Activated CD4-positive, alpha-beta memory T cell treated with anti-CD3 and anti-CD28 coated beads for 36 hours (primary cell): ENCODE measurements around the gene NF1. TPM values are rescaled to one million over a fixed set of nuclear protein-coding genes. Genes with fewer than 3 reads are reported as not detected.
A peak's percentile ranks its signal among the peaks of the same experiment; 100 is the strongest.

Experiments
- CTCF ChIA-PET: fragments of 350-600 bp; sonication (Branson Sonifier 250); formaldehyde crosslinking; loops from one replicate; lab custom pipeline; 2021; ENCODE audit warnings: antibody characterized with exemption, inconsistent platforms; lab: Charles Lee
- POLR2A ChIA-PET: fragments of 350-600 bp; sonication (Branson Sonifier 250); formaldehyde crosslinking; loops from one replicate; lab custom pipeline; 2021; ENCODE audit warnings: antibody characterized with exemption; lab: Charles Lee
- DNase-seq: peaks from one replicate; pipeline ENCODE4 v3.0.0-alpha.2; 2020
- H3K27ac Mint-ChIP-seq: one replicate; pipeline ENCODE4 v1.8.0; 2021; ENCODE audit warnings: mixed read lengths
- H3K27me3 Mint-ChIP-seq: one replicate; pipeline ENCODE4 v1.8.0; 2021; ENCODE audit warnings: mixed read lengths
- H3K36me3 Mint-ChIP-seq: one replicate; pipeline ENCODE4 v1.8.0; 2021; ENCODE audit warnings: mixed read lengths
- H3K4me1 Mint-ChIP-seq: one replicate; pipeline ENCODE4 v1.8.0; 2021; ENCODE audit warnings: low read depth, mixed read lengths
- H3K4me3 Mint-ChIP-seq: one replicate; pipeline ENCODE4 v1.8.0; 2021; ENCODE audit warnings: mild to moderate bottlenecking, mixed read lengths
- H3K9me3 Mint-ChIP-seq: one replicate; pipeline ENCODE4 v1.8.0; 2021; ENCODE audit warnings: mixed read lengths
- intact Hi-C: fragments of 100-400 bp; cut with micrococcal nuclease; formaldehyde crosslinking; loops from one replicate; pipeline ENCODE4 v1.15.1; 2023
- total RNA-seq, 2 experiments: library from RNA; stranded (reverse); gene quantifications; one replicate each; pipeline ENCODE4 v1.2.3, GENCODE V29; 2021

NF1 gene
- total RNA-seq, 2 experiments from 2014 or later: 26.5 to 27.0 TPM

- Mint-ChIP-seq H3K9me3 (no peaks in the 10 kb centered on the region), H3K27me3 (no peaks in the 10 kb centered on the region), H3K27ac (no peak overlapping the region), H3K36me3 (no peaks in the 10 kb centered on the region), H3K4me3 (no peak overlapping the region), H3K4me1 (no peaks in the 10 kb centered on the region)
- DNase-seq: peak; percentile 22
- CTCF ChIA-PET: interaction anchor here (0.7 to 1.2 kb wide), 3 partner anchors 9 to 227 kb away, joined by 3 read pairs; no protein-coding TSS in a partner anchor
- POLR2A ChIA-PET: no interaction called here
- intact Hi-C loops: loop anchor here (10.0 kb wide), 1 partner anchor 156 kb away; the partner anchor contains the start of gene TEFM
Observed at GRCh38 chr17:31060791-31061550, 33.8 kb upstream of the NF1 start.

GRCh38 chr17:31061678-31062077, 33.1 kb upstream of the NF1 start:
- Mint-ChIP-seq H3K36me3 (no peaks in the 10 kb centered on the region), H3K4me1 (no peaks in the 10 kb centered on the region), H3K4me3 (no peak overlapping the region), H3K27ac (no peak overlapping the region), H3K9me3 (no peaks in the 10 kb centered on the region), H3K27me3 (no peaks in the 10 kb centered on the region)
- peak; percentile 40 for DNase-seq
- CTCF ChIA-PET: interaction anchor here (1.1 to 1.2 kb wide), 2 partner anchors 10 to 228 kb away, joined by 3 read pairs; no protein-coding TSS in a partner anchor
- intact Hi-C loops: loop anchor here (10.0 kb wide), 1 partner anchor 157 kb away; the partner anchor contains the start of gene TEFM
- POLR2A ChIA-PET: no interaction called here

- CTCF ChIA-PET: no interaction called here
- DNase-seq: no peak
- POLR2A ChIA-PET: no interaction called here
Observed at GRCh38 chr17:31062346-31062745, 32.4 kb upstream of the NF1 start.

GRCh38 chr17:31064707-31065106, 30.1 kb upstream of the NF1 start:
- H3K36me3 Mint-ChIP-seq: no peaks in the 10 kb centered on the region
- no peaks in the 10 kb centered on the region for H3K4me1 Mint-ChIP-seq
- no peak overlapping the region for H3K27ac Mint-ChIP-seq
- CTCF ChIA-PET: interaction anchor here (0.6 to 1.1 kb wide), 2 partner anchors 381 to 778 kb away, joined by 3 to 4 read pairs; no protein-coding TSS in a partner anchor
- no peak overlapping the region for H3K4me3 Mint-ChIP-seq
- POLR2A ChIA-PET: no interaction called here
- no peak for DNase-seq
- no peaks in the 10 kb centered on the region for H3K27me3 Mint-ChIP-seq
- intact Hi-C loops: loop anchor here (10.0 kb wide), 1 partner anchor 160 kb away; the partner anchor contains the start of gene TEFM
- H3K9me3 Mint-ChIP-seq: no peaks in the 10 kb centered on the region

More at GRCh38 chr17:31062346-31062745, 32.4 kb upstream of the NF1 start:
- Mint-ChIP-seq H3K27ac (no peak overlapping the region), H3K9me3 (no peaks in the 10 kb centered on the region), H3K4me3 (no peak overlapping the region), H3K4me1 (no peaks in the 10 kb centered on the region), H3K27me3 (no peaks in the 10 kb centered on the region), H3K36me3 (no peaks in the 10 kb centered on the region)
- intact Hi-C loops: loop anchor here (10.0 kb wide), 1 partner anchor 158 kb away; the partner anchor contains the start of gene TEFM

GRCh38 chr17:31067691-31068184, 27.0 kb upstream of the NF1 start:
- CTCF ChIA-PET: interaction anchor here (0.6 to 1.3 kb wide), 5 partner anchors 9 to 97 kb away, joined by 3 read pairs; partner anchors contain the start of gene RNF135
- H3K9me3 Mint-ChIP-seq: no peaks in the 10 kb centered on the region
- intact Hi-C loops: loop anchor here (2.0 to 10.0 kb wide), 2 partner anchors 27 to 163 kb away; partner anchors contain the start of genes NF1 and TEFM

GRCh38 chr17:31068291-31068690, 26.5 kb upstream of the NF1 start:
- no peaks in the 10 kb centered on the region for H3K27me3 Mint-ChIP-seq
- intact Hi-C loops: loop anchor here (2.0 to 10.0 kb wide), 2 partner anchors 27 to 163 kb away; partner anchors contain the start of genes NF1 and TEFM
- ChIA-PET CTCF (interaction anchor here (0.6 to 1.3 kb wide), 6 partner anchors 9 to 146 kb away, joined by 3 to 4 read pairs (median 3); partner anchors contain the start of gene RNF135), POLR2A (no interaction called here)
- H3K4me3 Mint-ChIP-seq: no peak overlapping the region
- DNase-seq: peak; percentile 79
- H3K9me3 Mint-ChIP-seq: no peaks in the 10 kb centered on the region
- no peaks in the 10 kb centered on the region for H3K4me1 Mint-ChIP-seq
- no peaks in the 10 kb centered on the region for H3K36me3 Mint-ChIP-seq
- H3K27ac Mint-ChIP-seq: no peak overlapping the region

More at GRCh38 chr17:31067691-31068184, 27.0 kb upstream of the NF1 start:
- no peak overlapping the region for H3K4me3 Mint-ChIP-seq
- POLR2A ChIA-PET: no interaction called here
- no peaks in the 10 kb centered on the region for H3K27me3 Mint-ChIP-seq
- H3K4me1 Mint-ChIP-seq: no peaks in the 10 kb centered on the region
- DNase-seq: no peak
- H3K36me3 Mint-ChIP-seq: no peaks in the 10 kb centered on the region
- H3K27ac Mint-ChIP-seq: no peak overlapping the region

- no peak for DNase-seq
- CTCF ChIA-PET: no interaction called here
- POLR2A ChIA-PET: no interaction called here
- Mint-ChIP-seq H3K27me3 (no peaks in the 10 kb centered on the region), H3K36me3 (no peaks in the 10 kb centered on the region), H3K27ac (no peak overlapping the region), H3K9me3 (no peaks in the 10 kb centered on the region), H3K4me1 (no peaks in the 10 kb centered on the region), H3K4me3 (no peak overlapping the region)
- intact Hi-C loops: no loop called here
Observed at GRCh38 chr17:31072186-31072585, 22.6 kb upstream of the NF1 start.

- POLR2A ChIA-PET: no interaction called here
Observed at GRCh38 chr17:31073411-31073810, 21.4 kb upstream of the NF1 start.

GRCh38 chr17:31074772-31075555, 19.8 kb upstream of the NF1 start:
- Mint-ChIP-seq H3K27me3 (no peaks in the 10 kb centered on the region), H3K27ac (no peak overlapping the region), H3K4me3 (no peak overlapping the region), H3K9me3 (no peaks in the 10 kb centered on the region), H3K4me1 (no peaks in the 10 kb centered on the region), H3K36me3 (no peaks in the 10 kb centered on the region)
- intact Hi-C loops: no loop called here
- ChIA-PET CTCF (no interaction called here), POLR2A (no interaction called here)
- DNase-seq: no peak

More at GRCh38 chr17:31073411-31073810, 21.4 kb upstream of the NF1 start:
- Mint-ChIP-seq H3K27me3 (no peaks in the 10 kb centered on the region), H3K4me3 (no peak overlapping the region), H3K36me3 (no peaks in the 10 kb centered on the region), H3K4me1 (no peaks in the 10 kb centered on the region), H3K9me3 (no peaks in the 10 kb centered on the region), H3K27ac (no peak overlapping the region)
- DNase-seq: no peak
- CTCF ChIA-PET: no interaction called here
- intact Hi-C loops: no loop called here

- Mint-ChIP-seq H3K27ac (no peak overlapping the region), H3K27me3 (no peaks in the 10 kb centered on the region), H3K9me3 (no peaks in the 10 kb centered on the region), H3K36me3 (no peaks in the 10 kb centered on the region), H3K4me1 (no peaks in the 10 kb centered on the region), H3K4me3 (no peak overlapping the region)
- POLR2A ChIA-PET: no interaction called here
- intact Hi-C loops: no loop called here
- no peak for DNase-seq
- CTCF ChIA-PET: no interaction called here
Observed at GRCh38 chr17:31078290-31078689, 16.5 kb upstream of the NF1 start.

- intact Hi-C loops: no loop called here
- ChIA-PET POLR2A (no interaction called here), CTCF (no interaction called here)
- Mint-ChIP-seq H3K9me3 (no peaks in the 10 kb centered on the region), H3K4me1 (no peaks in the 10 kb centered on the region), H3K4me3 (no peak overlapping the region), H3K27ac (no peak overlapping the region), H3K27me3 (no peaks in the 10 kb centered on the region), H3K36me3 (no peaks in the 10 kb centered on the region)
- DNase-seq: no peak
Observed at GRCh38 chr17:31079731-31080130, 15.0 kb upstream of the NF1 start.
